GM18519 (cell line): ENCODE results near the gene OR10G3.

ENCODE experiments used
- ATAC-seq: cut with Tn5 transposase; IDR thresholded peaks from one replicate; pipeline ENCODE4 v1.9.1; 2021; ENCODE audit warnings: mild to moderate bottlenecking, moderate library complexity; ENCODE audit not compliant: unreplicated experiment, low FRiP score

Gene OR10G3

DNA sequence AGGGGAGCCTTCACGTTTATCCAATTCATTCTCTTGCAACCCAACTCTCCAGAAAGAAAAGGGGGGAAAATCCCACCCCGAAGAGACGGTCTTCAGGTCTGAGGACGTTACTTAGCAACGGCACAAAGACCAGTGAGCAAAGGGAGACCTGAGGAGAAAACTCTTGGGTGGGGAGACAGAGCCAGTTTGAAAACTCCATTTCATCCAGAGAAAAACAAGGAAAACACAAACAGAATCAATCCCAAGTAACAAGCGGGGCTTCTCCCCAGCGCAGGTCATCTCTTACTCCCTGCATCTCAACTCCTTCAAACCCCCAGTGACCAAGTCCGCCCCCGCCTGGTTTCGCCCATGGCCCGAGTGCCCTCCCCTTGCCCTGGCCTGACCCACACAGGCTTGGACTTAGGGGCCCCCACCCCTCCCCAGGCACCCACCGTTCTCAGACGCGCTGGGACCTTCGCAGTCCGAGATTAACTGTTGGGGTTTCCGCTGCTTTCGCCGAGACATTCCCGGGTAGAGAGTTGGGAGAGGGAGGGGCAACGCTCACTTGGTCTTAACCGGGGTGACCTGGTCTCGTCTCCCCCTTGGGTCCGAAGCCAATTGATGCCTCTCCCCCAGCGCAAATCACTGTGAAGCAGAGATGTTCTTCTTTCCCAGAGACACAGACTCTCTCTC is 43.3 kb downstream of the OR10G3 start:
- no peak for ATAC-seq

DNA sequence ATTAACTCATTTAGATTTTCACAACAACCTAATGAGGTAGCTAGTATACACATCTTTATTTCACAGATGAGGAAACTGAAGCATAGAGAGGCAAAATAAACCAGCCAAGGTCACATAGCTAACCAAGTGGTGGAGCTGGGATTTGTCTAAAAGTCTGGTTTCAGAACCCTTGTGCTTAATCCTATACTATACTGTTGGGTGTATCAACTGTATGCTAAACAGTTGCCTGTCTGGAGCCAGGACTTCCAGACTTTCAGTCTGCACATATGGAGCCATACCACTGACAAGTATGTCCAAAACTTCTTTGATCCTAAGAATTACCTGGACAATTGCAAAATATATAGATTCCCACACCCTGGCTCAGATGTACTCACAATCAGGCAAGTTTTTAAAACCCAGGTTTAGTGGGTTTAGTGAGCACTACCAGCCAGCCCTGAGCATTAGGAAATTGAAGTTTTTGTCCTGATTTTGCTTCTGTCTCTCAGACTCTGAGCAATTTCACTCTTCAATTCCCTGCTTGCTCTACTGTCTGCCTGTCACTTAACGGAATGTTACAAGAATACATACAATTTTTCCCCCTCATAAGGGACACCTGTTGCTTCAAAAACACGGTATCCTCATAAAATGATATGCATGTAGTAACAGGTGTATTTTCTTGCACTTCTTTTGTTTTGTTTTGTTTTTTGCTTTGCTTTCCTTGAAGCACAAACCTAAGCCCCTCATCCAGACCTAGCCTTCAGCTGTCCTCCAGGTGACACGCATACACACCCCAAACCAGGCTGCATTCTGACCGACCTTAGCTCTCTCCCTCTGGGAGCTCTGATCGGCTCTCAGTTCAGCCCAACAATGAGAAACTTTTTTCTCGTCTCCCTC is 44.1 kb downstream of the OR10G3 start:
- no peak for ATAC-seq

DNA sequence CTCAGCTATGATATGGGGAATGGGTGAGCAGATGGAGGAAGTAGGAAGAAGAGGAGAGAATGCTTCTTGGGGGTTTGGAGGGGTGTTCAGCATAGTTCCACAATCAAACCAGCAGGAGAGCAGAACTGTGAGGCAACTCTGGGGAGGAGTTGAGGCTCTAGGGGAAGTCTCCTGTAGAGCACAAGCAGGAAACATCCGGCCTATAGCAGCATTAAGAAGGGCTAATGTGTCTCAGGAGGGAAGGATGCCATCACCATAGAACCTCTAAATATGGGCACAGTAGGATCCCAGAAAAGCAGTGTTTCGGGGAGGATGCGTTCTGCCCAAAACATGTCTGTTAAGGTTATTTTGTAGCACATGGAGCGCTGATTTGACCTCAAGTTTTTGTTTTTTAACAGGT is 45.3 kb downstream of the OR10G3 start:
- no peak for ATAC-seq

DNA sequence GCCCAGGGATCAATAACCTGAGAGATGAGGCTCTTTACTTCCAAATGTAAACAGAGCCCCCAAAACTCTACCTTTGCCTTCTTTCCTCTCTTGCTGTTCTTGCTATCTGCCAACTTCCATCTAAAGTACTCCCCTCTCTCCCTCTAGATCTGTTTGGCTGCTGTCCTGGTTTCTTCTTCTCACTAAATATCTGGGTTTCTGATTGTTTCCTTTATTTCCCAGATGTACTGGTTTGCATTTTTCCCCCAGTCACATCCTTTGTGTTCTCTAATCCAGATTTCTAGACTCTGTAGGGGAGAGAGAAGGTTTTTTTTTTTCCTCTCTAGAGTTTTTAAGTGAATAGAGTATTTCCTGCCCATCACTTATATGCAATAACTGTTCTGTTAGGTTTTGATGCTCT is 46.6 kb downstream of the OR10G3 start:
- no peak for ATAC-seq

DNA sequence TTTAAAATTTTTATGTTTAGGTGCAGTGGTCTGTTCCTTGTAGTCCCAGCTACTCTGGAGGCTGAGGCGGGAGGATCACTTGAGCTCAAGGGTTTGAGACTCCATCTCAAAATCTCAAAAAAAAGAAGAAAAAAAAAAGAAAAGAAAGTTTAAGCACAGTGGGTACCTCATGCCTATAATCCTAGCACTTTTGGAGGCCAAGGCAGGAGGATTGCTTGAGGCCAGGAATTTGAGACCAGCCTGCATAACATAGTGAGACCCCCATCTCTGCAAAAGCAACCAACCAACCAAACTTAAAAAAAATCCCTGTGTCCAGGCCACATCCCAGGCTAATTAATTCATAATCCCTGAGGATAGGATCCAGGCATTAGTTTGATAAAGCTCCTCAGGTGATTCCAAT is 50.4 kb downstream of the OR10G3 start:
- no peak for ATAC-seq

DNA sequence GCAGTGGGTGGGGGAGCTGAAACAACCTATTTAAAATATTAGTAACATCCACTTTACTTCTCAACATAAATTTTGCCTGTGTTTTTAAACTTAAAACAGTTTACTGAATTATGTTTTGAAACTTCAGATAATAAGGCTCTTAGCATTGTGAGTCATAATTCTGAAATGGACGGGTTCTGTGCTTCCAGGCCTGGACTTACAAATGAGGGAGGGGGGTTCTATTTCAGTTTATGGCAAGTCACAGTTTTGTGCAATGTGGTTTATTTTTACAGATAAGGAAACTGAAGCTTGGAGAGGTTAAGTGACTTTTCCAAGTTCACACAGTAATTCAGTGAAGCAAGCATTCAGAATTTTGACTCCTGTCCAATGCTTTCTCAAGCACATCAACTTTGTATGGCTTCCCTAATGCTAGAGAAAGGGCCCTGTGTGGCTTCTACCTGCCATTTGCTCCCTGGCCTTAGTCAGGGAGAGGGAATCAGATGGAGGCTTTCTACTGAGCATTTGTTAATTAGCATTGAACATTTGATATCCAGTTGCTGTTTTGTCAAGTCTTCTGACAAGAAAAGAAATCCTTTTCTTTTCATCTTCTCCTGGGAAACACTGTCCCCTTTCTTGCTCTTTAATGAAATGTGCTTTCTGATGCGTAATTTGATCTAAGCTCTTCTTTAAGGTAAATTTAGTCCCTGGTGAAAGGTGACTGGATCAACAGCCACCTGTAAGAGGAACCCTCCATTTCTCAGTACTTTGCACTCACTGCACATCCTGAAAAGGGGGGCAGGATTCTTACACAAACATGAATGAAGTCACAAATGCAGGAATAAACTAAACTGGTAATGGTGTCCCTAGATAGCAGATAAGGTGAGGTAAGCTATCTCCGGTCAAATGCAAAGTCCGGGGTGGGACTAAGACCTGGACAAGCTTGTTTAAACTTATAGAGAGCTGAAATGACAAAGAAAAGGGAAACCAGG is 51.2 kb downstream of the OR10G3 start:
- ATAC-seq, result no peak

DNA sequence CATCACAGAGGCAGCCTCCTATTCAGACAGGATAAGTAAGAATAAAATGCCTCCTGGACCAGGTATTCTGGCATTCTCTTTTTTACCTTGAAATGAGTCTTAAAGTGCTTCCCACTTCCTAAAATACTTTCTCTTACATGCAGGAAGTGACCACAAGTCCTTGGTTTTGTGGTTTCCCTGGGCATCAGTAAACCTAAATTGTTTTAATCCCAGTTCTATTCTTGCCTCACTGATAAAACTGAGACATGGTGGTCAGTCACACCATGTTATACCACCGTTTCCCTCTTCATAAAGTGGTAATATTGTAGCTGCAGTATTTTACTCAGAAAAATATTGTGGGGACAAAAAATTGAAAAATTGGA is 52.6 kb downstream of the OR10G3 start:
- no peak for ATAC-seq

DNA sequence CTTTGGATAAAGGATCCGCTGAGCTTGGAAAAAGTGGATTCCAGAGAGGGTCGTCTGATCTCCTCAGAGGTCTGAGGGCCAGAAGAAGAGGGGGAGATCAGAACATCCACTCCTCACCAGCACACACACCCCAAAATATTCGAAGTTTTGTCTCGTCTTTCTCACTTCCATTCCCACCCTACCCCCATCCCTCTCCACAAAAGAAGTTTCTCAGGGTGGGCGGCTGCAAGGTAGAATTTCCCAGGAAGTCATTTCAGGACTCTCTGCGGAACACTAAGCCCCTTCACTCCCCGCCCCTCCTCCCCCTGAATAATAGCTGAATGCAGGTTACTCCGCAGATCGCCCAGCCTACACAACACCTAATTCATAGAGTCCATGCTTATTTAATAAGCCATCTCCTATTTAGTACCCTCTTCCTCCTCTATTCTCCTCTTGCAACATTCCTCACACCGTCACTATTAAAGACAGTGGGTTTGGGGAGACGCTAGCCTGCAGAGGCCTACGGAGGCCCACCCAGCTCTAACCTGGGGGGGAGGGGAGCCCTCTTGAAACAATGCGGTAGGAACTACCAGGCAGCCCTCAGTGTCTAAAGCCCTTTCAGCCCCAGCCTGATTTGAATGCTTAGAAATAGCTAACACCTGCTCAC is 53.1 kb downstream of the OR10G3 start:
- ATAC-seq, result no peak

DNA sequence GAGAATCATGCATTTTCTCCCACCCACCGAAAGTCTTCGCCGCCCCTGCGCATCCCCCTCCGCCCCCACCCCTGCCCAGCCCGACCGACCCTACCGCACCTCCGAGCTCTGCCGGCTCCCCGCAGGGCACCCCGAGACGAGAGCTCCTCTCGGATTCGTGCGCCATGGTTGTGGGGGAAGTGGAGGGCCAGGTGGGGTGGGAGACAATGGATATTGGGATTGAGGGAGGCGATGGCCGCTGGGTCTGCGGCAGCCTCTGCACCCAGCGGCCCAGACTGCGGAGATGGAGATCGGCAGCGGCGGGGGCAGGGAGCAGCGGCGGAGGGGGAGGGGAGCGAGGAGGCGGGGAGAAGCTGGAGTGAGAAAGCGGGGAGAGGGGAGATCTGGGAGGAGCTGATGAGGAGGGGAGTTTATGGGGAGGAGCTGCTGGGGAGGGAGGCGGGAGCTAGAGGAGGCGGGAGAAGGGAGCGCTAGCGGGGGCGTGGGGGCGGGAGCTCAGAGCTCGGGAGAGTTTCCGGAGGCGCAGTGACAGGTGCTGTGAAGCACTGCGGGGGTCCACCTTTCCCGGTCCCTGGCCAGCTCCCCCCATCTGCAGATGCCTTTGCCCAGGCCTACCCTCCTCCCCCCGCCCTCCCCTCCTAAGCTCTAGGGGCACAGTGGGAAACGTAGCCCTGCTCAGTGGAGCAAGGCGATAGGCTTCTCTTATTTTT is 53.8 kb downstream of the OR10G3 start, which contains the start of gene SALL2:
Gene SALL2 (minus strand): TSS at position 385 of the 710 bp plus-strand sequence. CDS start 219 bp downstream, at position 166.
- ATAC-seq, result no peak

DNA sequence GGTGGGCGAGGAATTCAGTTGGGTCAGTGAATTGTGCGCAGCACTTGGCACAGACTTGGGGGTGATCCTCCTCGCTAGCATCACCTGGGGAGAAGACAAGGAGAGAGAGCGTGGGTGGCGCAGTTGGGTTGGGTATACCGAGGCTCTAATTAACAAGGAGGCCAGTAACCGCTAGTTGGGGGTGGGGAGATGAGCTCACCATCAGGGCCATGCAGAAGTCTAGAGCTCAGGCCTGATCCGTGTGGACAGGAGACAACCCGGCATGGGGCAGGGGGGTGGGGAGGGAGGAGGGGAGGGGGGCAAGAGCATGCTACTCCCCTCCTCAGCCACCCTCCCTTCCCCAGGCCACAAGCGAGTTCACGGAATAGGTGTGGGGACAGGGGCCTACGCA is 54.3 kb downstream of the OR10G3 start:
- ATAC-seq, result no peak

DNA sequence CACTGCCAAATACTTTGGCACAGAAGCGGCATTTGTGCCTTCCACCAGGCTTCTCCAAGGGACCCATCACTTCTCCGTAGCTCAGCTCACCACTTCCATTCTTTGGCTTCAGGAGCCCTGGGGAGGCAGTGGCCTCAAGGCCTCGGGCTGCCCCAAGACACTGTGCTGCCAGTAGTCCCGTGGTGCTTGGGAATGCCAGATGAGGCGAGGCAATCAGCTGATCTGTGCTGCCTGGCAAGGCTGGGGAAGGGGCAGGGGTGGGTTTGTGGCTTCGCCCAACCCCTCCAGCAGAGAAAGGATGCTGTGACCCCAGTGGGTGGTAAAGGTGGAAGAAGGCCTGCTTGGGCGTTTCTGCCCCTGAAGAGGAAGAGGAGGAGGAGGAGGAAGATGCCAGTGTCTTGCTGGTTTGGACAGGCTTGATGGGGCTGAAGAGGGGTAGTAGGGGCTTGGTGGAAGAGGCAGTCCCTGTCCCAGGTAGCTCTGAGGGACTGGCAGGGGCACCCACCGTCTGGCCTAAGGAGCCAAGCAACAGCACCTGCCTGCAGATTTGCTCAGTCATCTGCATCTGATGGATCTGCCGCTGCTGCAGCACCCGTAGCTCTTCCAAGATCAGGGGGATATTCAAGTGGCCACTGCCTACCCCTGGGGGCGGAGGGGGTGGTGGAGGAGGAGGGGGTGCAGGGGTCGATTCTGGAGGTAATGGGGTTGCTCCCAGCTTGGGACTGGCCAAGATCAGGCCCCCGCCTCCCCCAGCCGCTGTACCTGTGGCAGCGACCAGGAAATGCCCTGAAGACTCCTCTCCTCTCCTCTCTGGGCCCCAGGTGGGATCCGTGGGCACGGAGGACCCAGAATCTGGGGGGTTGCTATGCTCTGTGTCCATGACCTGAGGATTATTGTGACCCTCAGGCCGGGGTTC is 55.0 kb downstream of the OR10G3 start:
- no peak for ATAC-seq

DNA sequence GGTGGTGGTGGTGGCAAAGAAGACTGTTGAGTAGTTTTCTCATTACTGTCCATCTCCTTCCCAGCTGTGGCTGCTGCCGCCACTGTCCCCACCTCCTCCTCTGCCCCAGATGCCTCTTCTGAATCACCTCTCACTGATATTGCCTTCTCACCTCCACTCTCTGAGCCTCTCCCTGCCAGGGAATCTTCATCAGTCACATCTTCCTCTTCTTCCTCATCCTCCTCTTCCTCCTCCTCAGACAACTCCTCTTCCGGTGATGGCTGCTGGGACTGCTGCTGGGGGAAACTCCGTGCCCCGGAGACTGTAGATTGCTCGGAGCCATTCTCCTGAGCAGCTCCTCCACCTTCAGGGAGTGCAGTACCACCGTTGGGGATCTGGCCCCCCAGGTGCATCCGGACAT is 56.7 kb downstream of the OR10G3 start:
- ATAC-seq, result no peak

DNA sequence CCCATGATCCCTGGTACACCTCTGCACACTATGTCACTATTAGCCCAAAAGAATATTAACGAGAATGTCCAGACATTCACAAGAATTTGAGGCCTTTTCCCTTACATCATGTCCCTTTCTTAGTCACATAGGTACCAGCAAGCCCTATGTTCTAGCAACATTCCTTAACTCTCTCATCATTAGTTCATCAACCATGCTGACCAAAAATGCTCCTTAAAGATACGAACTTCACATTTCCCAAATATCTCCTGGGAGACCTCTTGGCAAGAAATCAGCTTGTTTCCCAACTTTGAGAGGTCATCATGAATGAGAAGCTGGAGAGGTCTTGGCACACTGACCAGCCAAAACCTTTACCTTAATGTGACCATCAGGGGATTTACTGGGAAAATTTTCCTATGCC is 58.4 kb downstream of the OR10G3 start:
- ATAC-seq, result no peak

DNA sequence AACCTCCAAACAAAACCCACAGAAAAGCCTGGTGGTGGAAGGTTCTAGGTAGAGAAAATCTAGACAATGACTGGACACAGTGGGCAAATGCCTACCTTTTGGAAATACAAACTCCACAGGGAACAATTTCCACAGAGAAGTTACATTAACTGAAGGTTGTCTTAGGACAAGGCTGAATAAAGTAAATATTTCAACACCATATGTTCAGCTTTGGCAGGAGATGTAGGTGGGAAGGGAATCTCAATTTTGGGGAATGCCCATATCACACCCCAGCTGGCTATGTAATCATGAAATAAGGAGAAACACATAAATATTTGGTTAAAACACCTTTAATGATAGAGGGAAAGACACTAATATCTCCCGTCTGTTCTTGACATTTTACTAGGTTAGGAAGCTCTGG is 59.1 kb downstream of the OR10G3 start:
- ATAC-seq, result no peak

DNA sequence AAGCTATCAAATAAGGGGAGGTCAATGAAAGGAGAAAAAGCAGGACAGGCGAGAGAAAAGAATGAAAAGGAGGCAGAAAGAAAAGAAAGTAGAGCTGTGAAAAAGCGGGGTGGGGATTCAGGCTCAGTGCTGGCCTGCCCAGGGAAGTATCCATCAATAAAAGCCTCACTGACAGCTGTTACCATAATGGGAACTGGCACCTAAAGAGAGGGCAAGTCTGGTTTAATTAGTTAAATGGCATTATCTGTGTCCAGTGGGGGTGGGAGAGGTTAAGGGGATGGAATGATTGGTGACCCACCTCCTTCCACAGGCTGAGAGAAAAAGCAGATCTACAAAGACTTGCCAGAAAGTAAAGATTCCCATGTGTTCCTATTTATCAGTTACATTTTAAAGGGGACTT is 61.2 kb downstream of the OR10G3 start:
- ATAC-seq, result no peak
